Measurements from ENCODE around the gene CNTNAP2. TPM values are rescaled to one million over a fixed set of nuclear protein-coding genes. Genes with fewer than 3 reads are reported as not detected.

CNTNAP2 gene
- total RNA-seq, 6 experiments from 2014 or later = 0.07 to 0.13 (median 0.12) TPM; not detected in 3

- no peaks in the 10 kb centered on the region for H3K4me1 Mint-ChIP-seq (ENCODE audit: low read depth)
- H3K36me3 Mint-ChIP-seq (ENCODE audit: low read depth) = no peaks in the 10 kb centered on the region
- TF ChIP-seq CTCF (IDR thresholded peaks at IDR 0.05) = no peak
- DNase-seq = no peak
- H3K4me3 Mint-ChIP-seq = no peak overlapping the region
- H3K27me3 Mint-ChIP-seq (ENCODE audit: insufficient read depth) = no peaks in the 10 kb centered on the region
- H3K9me3 Mint-ChIP-seq = no peaks in the 10 kb centered on the region
- H3K27ac Mint-ChIP-seq = no peak overlapping the region
Measured at GRCh38 chr7:148270576-148270975, 2154.0 kb downstream of the CNTNAP2 start.

GRCh38 chr7:148274118-148274517, 2157.5 kb downstream of the CNTNAP2 start:
- Mint-ChIP-seq H3K4me3 (no peak overlapping the region), H3K4me1 (ENCODE audit: low read depth) (no peaks in the 10 kb centered on the region), H3K9me3 (peaks cover 4% of the 10 kb centered on the region), H3K27ac (no peak overlapping the region), H3K36me3 (ENCODE audit: low read depth) (no peaks in the 10 kb centered on the region), H3K27me3 (ENCODE audit: insufficient read depth) (peaks cover 5% of the 10 kb centered on the region)
- no peak for DNase-seq
- no peak for TF ChIP-seq CTCF (IDR thresholded peaks at IDR 0.05)

- H3K4me1 Mint-ChIP-seq (ENCODE audit: low read depth) = no peaks in the 10 kb centered on the region
- no peak for DNase-seq
- H3K4me3 Mint-ChIP-seq = no peak overlapping the region
- peaks cover 5% of the 10 kb centered on the region for H3K9me3 Mint-ChIP-seq
- TF ChIP-seq CTCF (IDR thresholded peaks at IDR 0.05) = no peak
- peaks cover 5% of the 10 kb centered on the region for H3K27me3 Mint-ChIP-seq (ENCODE audit: insufficient read depth)
- H3K36me3 Mint-ChIP-seq (ENCODE audit: low read depth) = no peaks in the 10 kb centered on the region
- H3K27ac Mint-ChIP-seq = no peak overlapping the region
Measured at GRCh38 chr7:148275359-148275890, 2158.8 kb downstream of the CNTNAP2 start.

- TF ChIP-seq CTCF (IDR thresholded peaks at IDR 0.05) = no peak
- Mint-ChIP-seq H3K4me1 (ENCODE audit: low read depth) (no peaks in the 10 kb centered on the region), H3K27me3 (ENCODE audit: insufficient read depth) (peaks cover 5% of the 10 kb centered on the region), H3K36me3 (ENCODE audit: low read depth) (no peaks in the 10 kb centered on the region), H3K4me3 (no peak overlapping the region), H3K9me3 (peaks cover 5% of the 10 kb centered on the region), H3K27ac (no peak overlapping the region)
- DNase-seq = no peak
Measured at GRCh38 chr7:148276314-148277041, 2159.9 kb downstream of the CNTNAP2 start.

- H3K4me3 Mint-ChIP-seq = no peak overlapping the region
- no peaks in the 10 kb centered on the region for H3K36me3 Mint-ChIP-seq (ENCODE audit: low read depth)
- no peaks in the 10 kb centered on the region for H3K4me1 Mint-ChIP-seq (ENCODE audit: low read depth)
- no peak overlapping the region for H3K27ac Mint-ChIP-seq
- no peak for DNase-seq
- peaks cover 5% of the 10 kb centered on the region for H3K27me3 Mint-ChIP-seq (ENCODE audit: insufficient read depth)
- peaks cover 5% of the 10 kb centered on the region for H3K9me3 Mint-ChIP-seq
- no peak for TF ChIP-seq CTCF (IDR thresholded peaks at IDR 0.05)
Measured at GRCh38 chr7:148277042-148277660, 2160.6 kb downstream of the CNTNAP2 start.

All from HFFc6 (cell line).